GM12875 (cell line): ENCODE results near the gene WDR45.
"Not testable (repeated sequence)": the region's sequence is repeated elsewhere in the genome, so short reads cannot be mapped to it uniquely, and the experiment has no call there.

ENCODE experiments used
- H3K4me3 ChIP-seq: one replicate; pipeline ENCODE4 v1.5.1; 2011; ENCODE audit warnings: low read depth, low read length, control low read depth
- CTCF ChIP-seq: IDR thresholded peaks from 2 replicates; pipeline ENCODE4 v1.5.1; 2011; ENCODE audit warnings: low read depth, mild to moderate bottlenecking, control low read depth, inconsistent platforms, low read length, moderate library complexity, borderline replicate concordance; ENCODE audit not compliant: insufficient read depth

Gene WDR45

GRCh38 chrX:49079489-49080428, at the start of gene WDR45:
Gene WDR45 (minus strand): TSS chrX:49079887. CDS start chrX:49078095, 1,792 bp downstream.
- no peak for TF ChIP-seq CTCF

GRCh38 chrX:49129427-49129826, 49.7 kb upstream of the WDR45 start:
- H3K4me3 ChIP-seq, result no peak overlapping the region
- 0 out of 2 replicates have a peak, but pooled peaks have one; percentile 1 for TF ChIP-seq CTCF

More at GRCh38 chrX:49079489-49080428, at the start of gene WDR45:
- peak within 1 kb of the TSS; percentile 64 for H3K4me3 ChIP-seq

GRCh38 chrX:49127742-49128258, 48.1 kb upstream of the WDR45 start:
- not testable (repeated sequence) for H3K4me3 ChIP-seq

GRCh38 chrX:49122499-49122898, 42.8 kb upstream of the WDR45 start:
- H3K4me3 ChIP-seq, result peak overlapping the region; percentile 75
- no peak for TF ChIP-seq CTCF

- H3K4me3 ChIP-seq, result no peak overlapping the region
- no peak for TF ChIP-seq CTCF
Observed at GRCh38 chrX:49120091-49120490, 40.4 kb upstream of the WDR45 start.

- no peak overlapping the region for H3K4me3 ChIP-seq
- TF ChIP-seq CTCF, result no peak
Observed at GRCh38 chrX:49117581-49117980, 37.9 kb upstream of the WDR45 start.

- H3K4me3 ChIP-seq, result no peak overlapping the region
- no peak for TF ChIP-seq CTCF
Observed at GRCh38 chrX:49116716-49117115, 37.0 kb upstream of the WDR45 start.
